Measurements from ENCODE around the gene POMC. TPM values are rescaled to one million over a fixed set of nuclear protein-coding genes. Genes with fewer than 3 reads are reported as not detected.

The POMC gene
- 1 to 10 TPM; 3.5 to 7.7 (median 4.2) TPM for total RNA-seq
- 10 to 100 TPM in 1 of 2 donors, 1 to 10 TPM in 1; 7.9 to 10.1 TPM for polyA plus RNA-seq
- 2.8 reads per million, percentile 15 among the genes with 10 or more reads in this experiment for total RNA-seq

DNA sequence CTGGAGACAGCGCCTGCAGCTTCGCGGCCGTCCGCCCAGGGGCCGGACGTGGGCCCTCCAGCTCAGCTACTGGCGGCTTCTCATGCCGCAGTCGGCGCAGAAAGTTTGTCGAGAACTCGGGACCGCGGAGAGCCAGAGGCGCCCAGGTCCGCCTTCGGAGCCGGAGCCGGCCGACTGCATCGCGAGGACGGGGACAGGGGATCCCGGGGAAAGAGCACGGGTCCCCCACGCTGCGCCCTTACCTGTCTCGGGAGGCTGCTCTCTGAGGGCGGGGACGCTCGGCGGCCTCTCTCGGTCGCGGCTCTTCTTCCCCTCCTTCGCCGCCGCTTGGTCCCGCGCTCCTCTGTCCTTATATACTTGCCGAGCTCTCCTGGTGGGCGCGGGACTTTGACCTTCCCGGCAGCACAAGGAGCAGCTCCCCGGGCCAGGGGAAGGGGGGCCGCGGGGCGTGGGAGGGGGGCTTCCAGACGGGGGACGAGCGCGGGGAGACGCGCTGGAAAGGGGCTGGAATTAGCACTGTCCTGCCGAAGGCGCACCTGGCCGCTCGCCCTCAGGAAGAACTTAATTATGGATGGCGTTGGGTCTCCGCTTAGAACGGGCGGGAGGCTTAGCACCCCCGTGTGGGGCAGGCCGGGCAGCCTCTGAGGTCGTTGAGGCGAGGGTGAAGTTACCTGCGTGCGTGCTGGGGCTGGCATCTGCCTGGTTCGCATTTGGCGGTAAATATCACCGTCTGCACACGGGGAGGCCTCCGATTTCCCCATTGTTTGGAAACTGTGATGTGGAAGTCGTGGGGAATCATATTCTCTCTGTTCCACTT is at the start of gene POMC:
TSS of gene POMC (minus strand) at position 325 of the 817 bp plus-strand sequence. CDS start 3,808 bp downstream, outside the sequence.
- peak in 7 of 9 donors; percentile 19 to 44 (median 33) for DNase-seq
- no peaks in the 10 kb centered on the region for H3K4me1 ChIP-seq (ENCODE audit: control insufficient read depth in 2 of 2, insufficient read depth in 2 of 2, low read length in 2 of 2)
- Mint-ChIP-seq H3K27me3 (peaks cover 15 to 87% (median 45%) of the 10 kb centered on the region in 5 donors), H3K4me1 (peaks cover 6 to 40% (median 30%) of the 10 kb centered on the region in 7 donors), H3K9me3 (no peaks in the 10 kb centered on the region), H3K4me3 (peak within 1 kb of the TSS; percentile 34 to 83 (median 72)), H3K27ac (peak within 1 kb of the TSS in 1 of 9 donors; percentile 46), H3K36me3 (peaks cover 0 to 3% (median 0%) of the 10 kb centered on the region in 5 donors)
- no peak within 1 kb of the TSS for H3K27ac ChIP-seq (ENCODE audit: low read depth, low read length)
- H3K36me3 ChIP-seq (ENCODE audit: control insufficient read depth in 2 of 3, insufficient read depth in 3 of 3, low read length in 3 of 3) = no peaks in the 10 kb centered on the region
- peak within 1 kb of the TSS; percentile 46 for H3K4me3 ChIP-seq (ENCODE audit: low read length)
- ChIA-PET CTCF (interaction anchor here (0.9 to 1.5 kb wide), 3 partner anchors 27 to 59 kb away, joined by 3 read pairs; no protein-coding TSS in a partner anchor), POLR2A (interaction anchor here (1.9 kb wide), 1 partner anchor 27 kb away, joined by 7 read pairs; no protein-coding TSS in a partner anchor)
- peak; percentile 69 for ATAC-seq
- no peaks in the 10 kb centered on the region for H3K27me3 ChIP-seq (ENCODE audit: control insufficient read depth in 2 of 2, insufficient read depth in 2 of 2, low read length in 2 of 2)
- H3K9me3 ChIP-seq (ENCODE audit: control insufficient read depth in 2 of 3, low read length in 3 of 3) = no peaks in the 10 kb centered on the region
- intact Hi-C loops (cut with micrococcal nuclease) = no loop called here

DNA sequence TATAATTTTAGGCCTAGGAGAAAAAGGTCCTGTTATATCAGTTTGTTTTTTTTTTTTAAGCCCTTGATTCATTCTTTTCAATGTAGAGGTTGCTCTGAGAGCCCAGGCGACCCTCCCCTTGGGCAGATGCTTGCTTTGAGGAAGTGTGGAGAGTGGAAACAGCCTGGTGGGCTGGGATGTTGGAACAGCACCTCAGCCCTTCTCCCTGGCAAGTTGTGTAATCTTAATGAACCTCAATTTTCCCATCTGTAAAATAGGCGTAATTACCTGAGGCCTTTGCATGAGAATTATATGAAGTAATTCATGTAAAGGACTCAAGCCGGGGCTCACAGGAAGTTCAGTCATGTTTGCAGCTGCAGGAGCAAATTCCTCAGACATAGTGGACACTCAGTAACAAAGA is 49.7 kb upstream of the POMC start:
- H3K4me1 ChIP-seq (ENCODE audit: control insufficient read depth in 2 of 2, insufficient read depth in 2 of 2, low read length in 2 of 2) = peaks cover 0 to 6% of the 10 kb centered on the region in 2 donors
- peaks cover 4 to 17% (median 14%) of the 10 kb centered on the region in 7 donors for H3K4me1 Mint-ChIP-seq
- H3K27me3 ChIP-seq (ENCODE audit: control insufficient read depth in 2 of 2, insufficient read depth in 2 of 2, low read length in 2 of 2) = no peaks in the 10 kb centered on the region
- no peaks in the 10 kb centered on the region for H3K36me3 ChIP-seq (ENCODE audit: control insufficient read depth in 2 of 3, insufficient read depth in 3 of 3, low read length in 3 of 3)
- no peaks in the 10 kb centered on the region for H3K36me3 Mint-ChIP-seq
- no peak for ATAC-seq
- peak overlapping the region in 2 of 9 donors; percentile 51 to 85 for H3K27ac Mint-ChIP-seq
- no peak for DNase-seq
- CTCF ChIA-PET = interaction anchor here (1.3 kb wide), 1 partner anchor 10 kb away, joined by 4 read pairs; no protein-coding TSS in a partner anchor
- no peak overlapping the region for H3K27ac ChIP-seq (ENCODE audit: low read depth, low read length)
- intact Hi-C loops (cut with micrococcal nuclease) = loop anchor here in 1 of 2 donors (5.0 to 10.0 kb wide), 4 partner anchors 54 to 246 kb away; partner anchors contain the start of genes DNAJC27 and EFR3B
- H3K4me3 ChIP-seq (ENCODE audit: low read length) = no peak overlapping the region
- POLR2A ChIA-PET = interaction anchor here (0.6 to 2.5 kb wide), 3 partner anchors 11 to 244 kb away, joined by 3 to 13 read pairs (median 5); no protein-coding TSS in a partner anchor
- peak overlapping the region in 4 of 10 donors; percentile 34 to 61 (median 46) for H3K4me3 Mint-ChIP-seq
- H3K9me3 Mint-ChIP-seq = peaks cover 0 to 2% (median 0%) of the 10 kb centered on the region in 11 donors
- H3K9me3 ChIP-seq (ENCODE audit: control insufficient read depth in 2 of 3, low read length in 3 of 3) = no peaks in the 10 kb centered on the region
- no peaks in the 10 kb centered on the region for H3K27me3 Mint-ChIP-seq

DNA sequence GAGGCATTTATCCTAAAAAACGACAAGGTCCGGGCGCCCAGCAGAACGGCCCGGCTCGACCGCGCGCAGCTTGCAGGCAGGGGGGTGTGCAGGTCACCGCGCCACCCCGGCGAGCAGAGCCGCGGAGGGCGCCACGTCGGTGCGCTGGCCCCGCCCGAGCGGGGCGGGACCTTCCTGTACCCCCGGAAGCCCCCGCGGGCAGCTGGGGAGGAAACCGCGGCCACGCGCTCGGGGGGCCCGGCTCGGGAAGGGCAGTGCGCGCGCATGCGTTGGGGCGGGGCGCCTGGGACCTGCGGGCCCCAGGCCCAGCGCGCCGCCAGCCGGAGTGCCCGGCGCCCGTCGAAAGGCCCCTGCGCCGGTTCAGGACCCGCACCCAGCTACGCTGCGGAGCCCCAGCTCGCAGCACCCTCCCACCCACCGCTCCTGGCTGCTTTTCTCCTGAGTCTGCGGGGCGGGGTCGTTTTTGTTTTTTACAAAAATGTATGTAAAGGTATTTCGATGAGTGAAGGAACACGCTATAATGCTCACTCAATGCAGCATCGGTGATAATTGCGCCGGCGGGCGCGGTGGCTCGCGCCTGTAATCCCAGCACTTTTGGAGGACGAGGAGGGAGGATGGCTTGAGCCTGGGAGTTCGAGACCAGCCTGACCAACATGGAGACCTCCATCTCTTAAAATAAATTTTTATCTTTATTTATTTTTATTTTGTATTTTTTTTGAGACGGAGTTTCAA is 47.7 kb upstream of the POMC start:
- ATAC-seq = peak; percentile 96
- H3K27ac Mint-ChIP-seq = peak overlapping the region; percentile 64 to 94 (median 89)
- DNase-seq = peak; percentile 73 to 88 (median 85)
- H3K4me3 ChIP-seq (ENCODE audit: low read length) = peak overlapping the region; percentile 61
- H3K9me3 ChIP-seq (ENCODE audit: control insufficient read depth in 2 of 3, low read length in 3 of 3) = no peaks in the 10 kb centered on the region
- H3K36me3 ChIP-seq (ENCODE audit: control insufficient read depth in 2 of 3, insufficient read depth in 3 of 3, low read length in 3 of 3) = no peaks in the 10 kb centered on the region
- ChIA-PET CTCF (interaction anchor here (0.6 to 1.4 kb wide), 4 partner anchors 11 to 194 kb away, joined by 3 to 4 read pairs (median 3); no protein-coding TSS in a partner anchor), POLR2A (interaction anchor here (0.6 to 2.5 kb wide), 16 partner anchors 9 to 1289 kb away, joined by 3 to 13 read pairs (median 3); partner anchors contain the start of gene ATAD2B)
- H3K27me3 ChIP-seq (ENCODE audit: control insufficient read depth in 2 of 2, insufficient read depth in 2 of 2, low read length in 2 of 2) = no peaks in the 10 kb centered on the region
- peak overlapping the region; percentile 74 for H3K27ac ChIP-seq (ENCODE audit: low read depth, low read length)
- H3K4me3 Mint-ChIP-seq = peak overlapping the region; percentile 71 to 88 (median 78)
- no peaks in the 10 kb centered on the region for H3K27me3 Mint-ChIP-seq
- H3K36me3 Mint-ChIP-seq = no peaks in the 10 kb centered on the region
- peaks cover 9 to 33% (median 18%) of the 10 kb centered on the region in 7 donors for H3K4me1 Mint-ChIP-seq
- H3K9me3 Mint-ChIP-seq = no peaks in the 10 kb centered on the region
- intact Hi-C loops (cut with micrococcal nuclease) = loop anchor here in 1 of 2 donors (1.0 to 10.0 kb wide), 6 partner anchors 36 to 244 kb away; partner anchors contain the start of genes DNAJC27 and EFR3B
- H3K4me1 ChIP-seq (ENCODE audit: control insufficient read depth in 2 of 2, insufficient read depth in 2 of 2, low read length in 2 of 2) = peaks cover 0 to 6% of the 10 kb centered on the region in 2 donors

DNA sequence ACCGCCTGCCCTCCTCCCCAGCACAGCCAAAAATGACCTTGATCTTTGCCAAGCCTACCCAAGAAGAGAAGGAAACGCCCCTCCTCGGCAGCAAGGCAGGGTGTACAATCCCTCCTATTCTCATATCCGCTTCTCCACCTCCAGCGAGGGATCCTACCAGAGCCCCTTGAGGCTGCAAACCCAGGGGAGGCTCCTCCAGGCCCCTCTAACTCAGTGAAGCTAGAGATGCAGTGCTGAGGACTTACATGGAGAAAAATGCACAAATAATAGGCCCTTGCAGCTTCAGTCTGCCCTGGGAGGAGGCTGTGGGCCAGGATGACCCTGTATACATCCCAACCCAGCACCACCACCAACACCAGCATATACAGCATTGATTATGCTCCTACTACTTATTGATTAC is 46.9 kb upstream of the POMC start:
- ChIA-PET CTCF (interaction anchor here (0.8 to 1.4 kb wide), 3 partner anchors 12 to 58 kb away, joined by 3 read pairs; no protein-coding TSS in a partner anchor), POLR2A (interaction anchor here (0.6 to 1.9 kb wide), 4 partner anchors 58 to 1288 kb away, joined by 3 to 11 read pairs (median 4); partner anchors contain the start of gene ATAD2B)
- H3K27me3 Mint-ChIP-seq = no peaks in the 10 kb centered on the region
- no peaks in the 10 kb centered on the region for H3K9me3 Mint-ChIP-seq
- peaks cover 0 to 7% of the 10 kb centered on the region in 2 donors for H3K4me1 ChIP-seq (ENCODE audit: control insufficient read depth in 2 of 2, insufficient read depth in 2 of 2, low read length in 2 of 2)
- no peaks in the 10 kb centered on the region for H3K27me3 ChIP-seq (ENCODE audit: control insufficient read depth in 2 of 2, insufficient read depth in 2 of 2, low read length in 2 of 2)
- H3K4me3 Mint-ChIP-seq = peak overlapping the region; percentile 60 to 88 (median 74)
- no peak overlapping the region for H3K4me3 ChIP-seq (ENCODE audit: low read length)
- peaks cover 10 to 40% (median 25%) of the 10 kb centered on the region in 7 donors for H3K4me1 Mint-ChIP-seq
- H3K36me3 Mint-ChIP-seq = no peaks in the 10 kb centered on the region
- no peaks in the 10 kb centered on the region for H3K36me3 ChIP-seq (ENCODE audit: control insufficient read depth in 2 of 3, insufficient read depth in 3 of 3, low read length in 3 of 3)
- DNase-seq (no peak), ATAC-seq (no peak)
- intact Hi-C loops (cut with micrococcal nuclease) = loop anchor here in 1 of 2 donors (5.0 to 10.0 kb wide), 4 partner anchors 57 to 243 kb away; partner anchors contain the start of genes DNAJC27 and EFR3B
- H3K27ac Mint-ChIP-seq = peak overlapping the region; percentile 64 to 94 (median 89)
- H3K9me3 ChIP-seq (ENCODE audit: control insufficient read depth in 2 of 3, low read length in 3 of 3) = no peaks in the 10 kb centered on the region
- H3K27ac ChIP-seq (ENCODE audit: low read depth, low read length) = peak overlapping the region; percentile 74

DNA sequence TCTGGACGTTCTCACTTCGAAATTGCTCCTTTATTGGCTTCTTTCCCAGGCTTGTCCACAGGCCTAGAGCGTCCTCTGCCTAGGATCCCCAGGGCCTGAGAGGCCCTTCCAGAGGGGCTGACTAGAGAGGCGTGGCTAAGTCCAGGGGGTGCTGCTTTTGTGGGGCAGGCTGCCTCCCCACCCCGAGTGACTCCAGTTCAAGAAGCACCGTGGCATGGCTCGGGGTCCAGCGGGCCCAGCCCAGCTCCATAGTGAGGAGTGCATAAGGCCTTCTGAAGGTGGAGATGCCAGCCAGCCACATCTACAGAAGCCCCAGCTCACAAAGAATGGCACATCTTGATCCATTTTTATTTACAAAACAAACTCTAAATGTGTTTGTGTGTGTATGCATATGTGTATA is 44.8 kb upstream of the POMC start:
- ChIA-PET CTCF (no interaction called here), POLR2A (no interaction called here)
- H3K27ac ChIP-seq (ENCODE audit: low read depth, low read length) = no peak overlapping the region

More for the DNA sequence above, 44.8 kb upstream of the POMC start:
- Mint-ChIP-seq H3K27ac (peak overlapping the region in 6 of 9 donors; percentile 3 to 47 (median 34)), H3K4me3 (no peak overlapping the region), H3K9me3 (no peaks in the 10 kb centered on the region), H3K4me1 (peaks cover 11 to 56% (median 32%) of the 10 kb centered on the region in 7 donors), H3K27me3 (no peaks in the 10 kb centered on the region), H3K36me3 (no peaks in the 10 kb centered on the region)
- Histone ChIP-seq H3K27me3 (ENCODE audit: control insufficient read depth in 2 of 2, insufficient read depth in 2 of 2, low read length in 2 of 2) (no peaks in the 10 kb centered on the region), H3K4me1 (ENCODE audit: control insufficient read depth in 2 of 2, insufficient read depth in 2 of 2, low read length in 2 of 2) (peaks cover 0 to 13% of the 10 kb centered on the region in 2 donors), H3K36me3 (ENCODE audit: control insufficient read depth in 2 of 3, insufficient read depth in 3 of 3, low read length in 3 of 3) (no peaks in the 10 kb centered on the region), H3K9me3 (ENCODE audit: control insufficient read depth in 2 of 3, low read length in 3 of 3) (no peaks in the 10 kb centered on the region), H3K4me3 (ENCODE audit: low read length) (no peak overlapping the region)
- intact Hi-C loops (cut with micrococcal nuclease) = loop anchor here in 1 of 2 donors (10.0 kb wide), 1 partner anchor 168 kb away; the partner anchor contains the start of gene EFR3B
- DNase-seq (no peak), ATAC-seq (no peak)
